OCI-LY7 (cell line): Measurements from ENCODE around the gene TCERG1L. TPM values are rescaled to one million over a fixed set of nuclear protein-coding genes. Genes with fewer than 3 reads are reported as not detected.

Experiments used
- BruUV-seq: library from RNA; stranded (reverse); fragments of 400-500 nt; replicated peaks from 2 replicates; lab custom pipeline; 2021; lab: Mats Ljungman, UMichigan
- CTCF ChIA-PET: fragments of 300-600 bp; sonication (Branson Sonifier 250); formaldehyde crosslinking; loops from one replicate; lab custom pipeline; 2022; ENCODE audit warnings: antibody characterized with exemption; ENCODE audit not compliant: unreplicated experiment; lab: Charles Lee
- POLR2A ChIA-PET: fragments of 300-600 bp; sonication (Branson Sonifier 250); formaldehyde crosslinking; loops from one replicate; lab custom pipeline; 2022; ENCODE audit warnings: antibody characterized with exemption; lab: Charles Lee
- DNase-seq: peaks from one replicate; pipeline ENCODE4 v3.0.0-alpha.2; 2015; ENCODE audit warnings: low spot score
- H2AFZ ChIP-seq: fragments of 200-600 bp; sonication (generic), shearing (Covaris generic); 2 replicates; pipeline ENCODE4 v1.6.1; 2014; ENCODE audit warnings: mild to moderate bottlenecking, antibody characterized with exemption, low read length, moderate library complexity
- H3K27ac ChIP-seq: fragments of 200-600 bp; sonication (generic); 2 replicates; pipeline ENCODE4 v1.5.1; 2014; ENCODE audit warnings: mixed run types, low read depth, mild to moderate bottlenecking, moderate library complexity, low read length, inconsistent platforms; ENCODE audit not compliant: poor library complexity, severe bottlenecking
- H3K36me3 ChIP-seq: fragments of 200-600 bp; sonication (generic); 2 replicates; pipeline ENCODE4 v1.6.1; 2014; ENCODE audit warnings: mild to moderate bottlenecking, antibody characterized with exemption, low read length, moderate library complexity, mixed read lengths; ENCODE audit not compliant: insufficient read depth
- H3K4me1 ChIP-seq: fragments of 200-600 bp; sonication (generic); 2 replicates; pipeline ENCODE4 v1.5.1; 2014; ENCODE audit warnings: mild to moderate bottlenecking, low read length; ENCODE audit not compliant: insufficient read depth, poor library complexity, severe bottlenecking
- H3K4me2 ChIP-seq: fragments of 200-600 bp; sonication (generic); 2 replicates; pipeline ENCODE4 v1.6.1; 2014; ENCODE audit warnings: mild to moderate bottlenecking, low read length
- H3K4me3 ChIP-seq: fragments of 200-600 bp; sonication (generic); 2 replicates; pipeline ENCODE4 v1.5.1; 2014; ENCODE audit warnings: mild to moderate bottlenecking, low read depth, low read length; ENCODE audit not compliant: poor library complexity, severe bottlenecking
- H3K79me2 ChIP-seq: fragments of 200-600 bp; sonication (generic); 2 replicates; pipeline ENCODE4 v1.6.1; 2016; ENCODE audit warnings: low read depth, mild to moderate bottlenecking, low read length, moderate library complexity, mixed read lengths; ENCODE audit not compliant: insufficient read depth
- H3K9me2 ChIP-seq: fragments of 200-600 bp; sonication (generic); 2 replicates; pipeline ENCODE4 v1.6.1; 2016; ENCODE audit warnings: mild to moderate bottlenecking, low read length, mixed read lengths; ENCODE audit not compliant: insufficient read depth
- H3K9me3 ChIP-seq: fragments of 200-600 bp; sonication (generic); 2 replicates; pipeline ENCODE4 v1.6.1; 2014; ENCODE audit warnings: mild to moderate bottlenecking, mixed run types, low read length, mixed read lengths
- H4K20me1 ChIP-seq: fragments of 200-600 bp; sonication (generic); 2 replicates; pipeline ENCODE4 v1.6.1; 2014; ENCODE audit warnings: mild to moderate bottlenecking, antibody characterized with exemption, low read length, moderate library complexity, mixed read lengths; ENCODE audit not compliant: insufficient read depth
- CTCF ChIP-seq: fragments of 200-600 bp; sonication (generic); conservative IDR thresholded peaks from 2 replicates; pipeline ENCODE4 v1.5.1; 2014; ENCODE audit warnings: mild to moderate bottlenecking, antibody characterized with exemption, low read length, moderate library complexity, mixed read lengths
- EZH2phosphoT487 ChIP-seq: fragments of 200-600 bp; sonication (generic); IDR thresholded peaks from 2 replicates; pipeline ENCODE4 v1.6.1; 2018; ENCODE audit warnings: low read depth, borderline replicate concordance, mild to moderate bottlenecking, mixed run types, antibody characterized with exemption, low read length, moderate library complexity, mixed read lengths
- intact Hi-C: fragments of 100-400 bp; cut with micrococcal nuclease; formaldehyde crosslinking; loops from one replicate; pipeline ENCODE4 v1.10.0; 2022; ENCODE audit not compliant: unreplicated experiment
- total RNA-seq, 2 experiments: library from RNA; depleted of rRNA in 1 of 2; stranded (reverse); fragments of >200 nt in 1 of 2; shearing (Covaris generic) in 1 of 2; gene quantifications; 2 replicates each; pipeline ENCODE4 v1.2.3, GENCODE V29; 2014 to 2022

TCERG1L gene
- total RNA-seq, 2 experiments from 2014 or later = not detected

- ChIA-PET POLR2A (no interaction called here), CTCF (no interaction called here)
- BruUV-seq = no TSS peak
- no peak for TF ChIP-seq CTCF
- TF ChIP-seq EZH2phosphoT487 = no peak
- peaks cover under 1% of the 10 kb centered on the region; the same call in 1 of the 2 replicates for H3K9me3 ChIP-seq
- no peak overlapping the region for H3K27ac ChIP-seq
- no peaks in the 10 kb centered on the region for H4K20me1 ChIP-seq
- no peaks in the 10 kb centered on the region for H3K9me2 ChIP-seq
- no peak overlapping the region for H2AFZ ChIP-seq
- H3K4me1 ChIP-seq = no peaks in the 10 kb centered on the region
- DNase-seq = no peak
- H3K36me3 ChIP-seq = no peaks in the 10 kb centered on the region
- H3K4me3 ChIP-seq = no peak overlapping the region
- intact Hi-C loops = no loop called here
- H3K4me2 ChIP-seq = no peak overlapping the region
- H3K79me2 ChIP-seq = no peaks in the 10 kb centered on the region
These were observed 130.1 kb downstream of the TCERG1L start for GRCh38 chr10:131181456-131181855.

- Histone ChIP-seq H2AFZ (no peak overlapping the region), H3K27ac (no peak overlapping the region), H3K9me2 (no peaks in the 10 kb centered on the region), H3K36me3 (no peaks in the 10 kb centered on the region), H3K4me3 (no peak overlapping the region), H3K9me3 (peaks cover 7% of the 10 kb centered on the region; the same call in 1 of the 2 replicates), H3K4me2 (no peak overlapping the region), H3K4me1 (no peaks in the 10 kb centered on the region), H4K20me1 (no peaks in the 10 kb centered on the region), H3K79me2 (no peaks in the 10 kb centered on the region)
- no peak for DNase-seq
- CTCF ChIA-PET = no interaction called here
- intact Hi-C loops = no loop called here
- POLR2A ChIA-PET = no interaction called here
- TF ChIP-seq CTCF (no peak), EZH2phosphoT487 (no peak)
- no TSS peak for BruUV-seq
These were observed 130.6 kb downstream of the TCERG1L start for GRCh38 chr10:131180740-131181415.

- intact Hi-C loops = no loop called here
- BruUV-seq = no TSS peak
These were observed 131.4 kb downstream of the TCERG1L start for GRCh38 chr10:131180086-131180485.

More at GRCh38 chr10:131180086-131180485, 131.4 kb downstream of the TCERG1L start:
- Histone ChIP-seq H3K36me3 (no peaks in the 10 kb centered on the region), H3K9me3 (peaks cover 12% of the 10 kb centered on the region; the same call in 1 of the 2 replicates), H2AFZ (no peak overlapping the region), H3K4me1 (no peaks in the 10 kb centered on the region), H3K9me2 (no peaks in the 10 kb centered on the region), H4K20me1 (no peaks in the 10 kb centered on the region), H3K79me2 (no peaks in the 10 kb centered on the region), H3K27ac (no peak overlapping the region), H3K4me3 (no peak overlapping the region), H3K4me2 (no peak overlapping the region)
- POLR2A ChIA-PET = no interaction called here
- CTCF ChIA-PET = no interaction called here
- DNase-seq = no peak
- no peak for TF ChIP-seq EZH2phosphoT487
- no peak for TF ChIP-seq CTCF
